ENCODE results near the gene SRCAP.

DNA sequence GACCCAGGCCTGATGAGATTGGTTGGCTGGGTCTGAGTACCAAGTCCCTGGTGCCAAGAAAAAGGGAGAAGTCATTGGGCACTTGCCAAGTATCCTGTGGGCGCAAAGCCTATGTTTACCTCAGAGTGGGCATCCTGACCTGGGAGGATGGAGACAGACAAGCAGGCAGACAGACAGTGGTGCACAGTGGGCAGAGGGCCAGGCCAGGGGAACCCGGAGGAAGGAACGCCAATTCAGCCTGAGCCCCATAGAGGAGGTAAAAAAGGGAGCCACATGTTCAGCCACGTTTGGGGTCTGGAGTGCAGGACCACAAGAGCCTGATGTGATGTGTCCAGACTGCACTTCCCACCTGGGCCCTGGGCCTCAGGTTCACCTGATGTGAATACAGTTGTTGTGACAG is 54.6 kb downstream of the SRCAP start:
- TF ChIP-seq, protein P1, sequence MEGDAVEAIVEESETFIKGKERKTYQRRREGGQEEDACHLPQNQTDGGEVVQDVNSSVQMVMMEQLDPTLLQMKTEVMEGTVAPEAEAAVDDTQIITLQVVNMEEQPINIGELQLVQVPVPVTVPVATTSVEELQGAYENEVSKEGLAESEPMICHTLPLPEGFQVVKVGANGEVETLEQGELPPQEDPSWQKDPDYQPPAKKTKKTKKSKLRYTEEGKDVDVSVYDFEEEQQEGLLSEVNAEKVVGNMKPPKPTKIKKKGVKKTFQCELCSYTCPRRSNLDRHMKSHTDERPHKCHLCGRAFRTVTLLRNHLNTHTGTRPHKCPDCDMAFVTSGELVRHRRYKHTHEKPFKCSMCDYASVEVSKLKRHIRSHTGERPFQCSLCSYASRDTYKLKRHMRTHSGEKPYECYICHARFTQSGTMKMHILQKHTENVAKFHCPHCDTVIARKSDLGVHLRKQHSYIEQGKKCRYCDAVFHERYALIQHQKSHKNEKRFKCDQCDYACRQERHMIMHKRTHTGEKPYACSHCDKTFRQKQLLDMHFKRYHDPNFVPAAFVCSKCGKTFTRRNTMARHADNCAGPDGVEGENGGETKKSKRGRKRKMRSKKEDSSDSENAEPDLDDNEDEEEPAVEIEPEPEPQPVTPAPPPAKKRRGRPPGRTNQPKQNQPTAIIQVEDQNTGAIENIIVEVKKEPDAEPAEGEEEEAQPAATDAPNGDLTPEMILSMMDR (IDR thresholded peaks at IDR 0.05), result no peak
- no peak for TF ChIP-seq POLR2A (IDR thresholded peaks at IDR 0.05)
